IgD-negative memory B cell (primary cell): ENCODE results near the gene CUX1. TPM values are rescaled to one million over a fixed set of nuclear protein-coding genes. Genes with fewer than 3 reads are reported as not detected.
"Not testable (repeated sequence)": the region's sequence is repeated elsewhere in the genome, so short reads cannot be mapped to it uniquely, and the experiment has no call there.

ENCODE experiments used
- H3K27ac Mint-ChIP-seq, 3 donors: one replicate each; pipeline ENCODE4 v1.8.0; 2020 to 2022; ENCODE audit warnings: mild to moderate bottlenecking in 3 of 3, mixed read lengths in 3 of 3, moderate library complexity in 1 of 3
- H3K27me3 Mint-ChIP-seq: one replicate; pipeline ENCODE4 v1.8.0; 2021; ENCODE audit warnings: mixed read lengths
- H3K36me3 Mint-ChIP-seq: one replicate; pipeline ENCODE4 v1.8.0; 2020; ENCODE audit warnings: mild to moderate bottlenecking, mixed read lengths
- H3K4me1 Mint-ChIP-seq, 3 donors: one replicate each; pipeline ENCODE4 v1.8.0; 2020 to 2022; ENCODE audit warnings: mixed read lengths in 3 of 3, mild to moderate bottlenecking in 1 of 3
- H3K4me3 Mint-ChIP-seq, 4 donors: one replicate each; pipeline ENCODE4 v1.8.0; 2020 to 2022; ENCODE audit warnings: mild to moderate bottlenecking in 4 of 4, mixed read lengths in 4 of 4, moderate library complexity in 3 of 4
- H3K9me3 Mint-ChIP-seq, 3 donors: one replicate each; pipeline ENCODE4 v1.8.0; 2020 to 2021; ENCODE audit warnings: mixed read lengths in 3 of 3, mild to moderate bottlenecking in 1 of 3
- polyA plus RNA-seq: library from polyadenylated mRNA; unstranded; fragments of 300-500 nt; fragmentation: Illumina TruSeq; gene quantifications from one replicate; pipeline ENCODE4 v1.2.3, GENCODE V29; 2021

CUX1 gene
- polyA plus RNA-seq, 1 donor from 2014 or later = 22.2 TPM

GRCh38 chr7:101978683-101979082, 161.3 kb downstream of the CUX1 start:
- Mint-ChIP-seq H3K4me3 (no peak overlapping the region), H3K4me1 (peaks cover 16 to 21% (median 20%) of the 10 kb centered on the region in 3 donors), H3K27ac (no peak overlapping the region), H3K36me3 (peaks cover 2% of the 10 kb centered on the region), H3K9me3 (no peaks in the 10 kb centered on the region), H3K27me3 (no peaks in the 10 kb centered on the region)

- no peaks in the 10 kb centered on the region for H3K9me3 Mint-ChIP-seq
- H3K4me1 Mint-ChIP-seq = peaks cover 15 to 27% (median 23%) of the 10 kb centered on the region in 3 donors
- peaks cover 2% of the 10 kb centered on the region for H3K36me3 Mint-ChIP-seq
- H3K4me3 Mint-ChIP-seq = peak overlapping the region in 2 of 4 donors; percentile 69 to 86
- peaks cover 2% of the 10 kb centered on the region for H3K27me3 Mint-ChIP-seq
- H3K27ac Mint-ChIP-seq = peak overlapping the region in 1 of 3 donors; percentile 64
Measured at GRCh38 chr7:101983147-101983811, 165.9 kb downstream of the CUX1 start.

- Mint-ChIP-seq H3K9me3 (no peaks in the 10 kb centered on the region), H3K27me3 (peaks cover 2% of the 10 kb centered on the region), H3K27ac (no peak overlapping the region), H3K4me1 (peaks cover 15 to 30% (median 23%) of the 10 kb centered on the region in 3 donors), H3K4me3 (peak overlapping the region in 1 of 4 donors; percentile 49), H3K36me3 (peaks cover 2% of the 10 kb centered on the region)
Measured at GRCh38 chr7:101984133-101984879, 166.9 kb downstream of the CUX1 start.

GRCh38 chr7:101985057-101985902, 167.9 kb downstream of the CUX1 start:
- Mint-ChIP-seq H3K4me3 (peak overlapping the region in 1 of 4 donors; percentile 81), H3K27me3 (peaks cover 2% of the 10 kb centered on the region), H3K9me3 (no peaks in the 10 kb centered on the region), H3K4me1 (peaks cover 21 to 38% (median 27%) of the 10 kb centered on the region in 3 donors), H3K36me3 (peaks cover 2% of the 10 kb centered on the region), H3K27ac (peak overlapping the region in 1 of 3 donors; percentile 29)

- peak overlapping the region in 1 of 3 donors; percentile 29 for H3K27ac Mint-ChIP-seq
Measured at GRCh38 chr7:101985903-101986734, 168.7 kb downstream of the CUX1 start.

GRCh38 chr7:101987494-101987893, 170.1 kb downstream of the CUX1 start:
- Mint-ChIP-seq H3K4me1 (peaks cover 24 to 43% (median 33%) of the 10 kb centered on the region in 3 donors), H3K9me3 (no peaks in the 10 kb centered on the region), H3K4me3 (peak overlapping the region in 1 of 4 donors; percentile 17), H3K27ac (no peak overlapping the region), H3K27me3 (peaks cover 2% of the 10 kb centered on the region), H3K36me3 (peaks cover 2% of the 10 kb centered on the region)

More at GRCh38 chr7:101985903-101986734, 168.7 kb downstream of the CUX1 start:
- H3K4me3 Mint-ChIP-seq = no peak overlapping the region
- peaks cover 2% of the 10 kb centered on the region for H3K27me3 Mint-ChIP-seq
- H3K36me3 Mint-ChIP-seq = peaks cover 2% of the 10 kb centered on the region
- peaks cover 29 to 45% (median 34%) of the 10 kb centered on the region in 3 donors for H3K4me1 Mint-ChIP-seq
- no peaks in the 10 kb centered on the region for H3K9me3 Mint-ChIP-seq

GRCh38 chr7:101988060-101988459, 170.6 kb downstream of the CUX1 start:
- H3K4me1 Mint-ChIP-seq = peaks cover 24 to 39% (median 29%) of the 10 kb centered on the region in 3 donors
- not testable (repeated sequence) for H3K27me3 Mint-ChIP-seq, H3K4me3 Mint-ChIP-seq, H3K9me3 Mint-ChIP-seq, H3K27ac Mint-ChIP-seq, H3K36me3 Mint-ChIP-seq

- no peaks in the 10 kb centered on the region for H3K9me3 Mint-ChIP-seq
- peaks cover 2% of the 10 kb centered on the region for H3K27me3 Mint-ChIP-seq
- H3K4me1 Mint-ChIP-seq = peaks cover 21 to 34% (median 25%) of the 10 kb centered on the region in 3 donors
- no peaks in the 10 kb centered on the region for H3K36me3 Mint-ChIP-seq
- no peak overlapping the region for H3K4me3 Mint-ChIP-seq
- no peak overlapping the region for H3K27ac Mint-ChIP-seq
Measured at GRCh38 chr7:101988513-101988912, 171.1 kb downstream of the CUX1 start.

GRCh38 chr7:101989101-101989500, 171.7 kb downstream of the CUX1 start:
- H3K36me3 Mint-ChIP-seq = no peaks in the 10 kb centered on the region
- peak overlapping the region in 1 of 3 donors; percentile 53 for H3K27ac Mint-ChIP-seq
- peaks cover 2% of the 10 kb centered on the region for H3K27me3 Mint-ChIP-seq
- H3K4me3 Mint-ChIP-seq = peak overlapping the region in 1 of 4 donors; percentile 32
- peaks cover 19 to 33% (median 22%) of the 10 kb centered on the region in 3 donors for H3K4me1 Mint-ChIP-seq
- no peaks in the 10 kb centered on the region for H3K9me3 Mint-ChIP-seq

GRCh38 chr7:101990811-101991418, 173.5 kb downstream of the CUX1 start:
- H3K36me3 Mint-ChIP-seq = peaks cover 3% of the 10 kb centered on the region
- H3K27me3 Mint-ChIP-seq = peaks cover 2% of the 10 kb centered on the region
- H3K9me3 Mint-ChIP-seq = no peaks in the 10 kb centered on the region
- peak overlapping the region; percentile 39 to 90 (median 74) for H3K4me3 Mint-ChIP-seq
- H3K4me1 Mint-ChIP-seq = peaks cover 22 to 36% (median 31%) of the 10 kb centered on the region in 3 donors
- H3K27ac Mint-ChIP-seq = peak overlapping the region; percentile 49 to 94 (median 65)

- peak overlapping the region in 2 of 3 donors; percentile 39 to 82 for H3K27ac Mint-ChIP-seq
- H3K9me3 Mint-ChIP-seq = no peaks in the 10 kb centered on the region
- H3K4me1 Mint-ChIP-seq = peaks cover 22 to 34% (median 32%) of the 10 kb centered on the region in 3 donors
- H3K36me3 Mint-ChIP-seq = peaks cover 3% of the 10 kb centered on the region
- H3K4me3 Mint-ChIP-seq = peak overlapping the region in 2 of 4 donors; percentile 47 to 90
- peaks cover 2% of the 10 kb centered on the region for H3K27me3 Mint-ChIP-seq
Measured at GRCh38 chr7:101991860-101992259, 174.4 kb downstream of the CUX1 start.

- Mint-ChIP-seq H3K4me3 (no peak overlapping the region), H3K9me3 (no peaks in the 10 kb centered on the region), H3K4me1 (peaks cover 22 to 34% (median 28%) of the 10 kb centered on the region in 3 donors), H3K27me3 (no peaks in the 10 kb centered on the region), H3K27ac (no peak overlapping the region), H3K36me3 (peaks cover 3% of the 10 kb centered on the region)
Measured at GRCh38 chr7:101993311-101993710, 175.9 kb downstream of the CUX1 start.

GRCh38 chr7:101995121-101995520, 177.7 kb downstream of the CUX1 start:
- no peaks in the 10 kb centered on the region for H3K27me3 Mint-ChIP-seq
- H3K36me3 Mint-ChIP-seq = peaks cover 3% of the 10 kb centered on the region
- H3K9me3 Mint-ChIP-seq = no peaks in the 10 kb centered on the region
- H3K27ac Mint-ChIP-seq = peak overlapping the region in 1 of 3 donors; percentile 35
- peak overlapping the region in 2 of 4 donors; percentile 22 to 58 for H3K4me3 Mint-ChIP-seq
- peaks cover 17 to 23% (median 23%) of the 10 kb centered on the region in 3 donors for H3K4me1 Mint-ChIP-seq
